ENCODE measurements around the gene ZNF845.
"Not testable (repeated sequence)": the region's sequence is repeated elsewhere in the genome, so short reads cannot be mapped to it uniquely, and the experiment has no call there.

The ZNF845 gene

GRCh38 chr19:53294786-53295441, 38.6 kb upstream of the ZNF845 start:
- H3K4me1 ChIP-seq (ENCODE audit: low read length) = no peaks in the 10 kb centered on the region
- no peak overlapping the region for H3K27ac ChIP-seq (ENCODE audit: low read length)
- TF ChIP-seq EZH2phosphoT487 (IDR thresholded peaks at IDR 0.05; ENCODE audit: low read length) (no peak), EZH2 (optimal IDR thresholded peaks at IDR 0.05; ENCODE audit: low read depth, low read length) (no peak)
- TF ChIP-seq, protein P1, sequence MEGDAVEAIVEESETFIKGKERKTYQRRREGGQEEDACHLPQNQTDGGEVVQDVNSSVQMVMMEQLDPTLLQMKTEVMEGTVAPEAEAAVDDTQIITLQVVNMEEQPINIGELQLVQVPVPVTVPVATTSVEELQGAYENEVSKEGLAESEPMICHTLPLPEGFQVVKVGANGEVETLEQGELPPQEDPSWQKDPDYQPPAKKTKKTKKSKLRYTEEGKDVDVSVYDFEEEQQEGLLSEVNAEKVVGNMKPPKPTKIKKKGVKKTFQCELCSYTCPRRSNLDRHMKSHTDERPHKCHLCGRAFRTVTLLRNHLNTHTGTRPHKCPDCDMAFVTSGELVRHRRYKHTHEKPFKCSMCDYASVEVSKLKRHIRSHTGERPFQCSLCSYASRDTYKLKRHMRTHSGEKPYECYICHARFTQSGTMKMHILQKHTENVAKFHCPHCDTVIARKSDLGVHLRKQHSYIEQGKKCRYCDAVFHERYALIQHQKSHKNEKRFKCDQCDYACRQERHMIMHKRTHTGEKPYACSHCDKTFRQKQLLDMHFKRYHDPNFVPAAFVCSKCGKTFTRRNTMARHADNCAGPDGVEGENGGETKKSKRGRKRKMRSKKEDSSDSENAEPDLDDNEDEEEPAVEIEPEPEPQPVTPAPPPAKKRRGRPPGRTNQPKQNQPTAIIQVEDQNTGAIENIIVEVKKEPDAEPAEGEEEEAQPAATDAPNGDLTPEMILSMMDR (IDR thresholded peaks at IDR 0.05; ENCODE audit: low read length) = no peak
- no peak overlapping the region for H3K4me2 ChIP-seq (ENCODE audit: low read depth, low read length)
- no peaks in the 10 kb centered on the region for H3K27me3 ChIP-seq (replicated peaks; ENCODE audit: insufficient read depth, low read length)
- no peak for DNase-seq
- H3K79me2 ChIP-seq (ENCODE audit: low read length) = no peaks in the 10 kb centered on the region
- H3K9me2 ChIP-seq (replicated peaks; ENCODE audit: insufficient read depth, low read length) = no peaks in the 10 kb centered on the region
- no peaks in the 10 kb centered on the region for H3K9me3 ChIP-seq (replicated peaks; ENCODE audit: insufficient read depth, low read length)
- H3K36me3 ChIP-seq (replicated peaks; ENCODE audit: insufficient read depth, low read length) = no peaks in the 10 kb centered on the region
- no peak overlapping the region for H3K4me3 ChIP-seq (ENCODE audit: low read length)
- H4K20me1 ChIP-seq (ENCODE audit: insufficient read depth, low read length) = no peaks in the 10 kb centered on the region
- no peaks in the 10 kb centered on the region for H3F3A ChIP-seq (ENCODE audit: insufficient read depth, low read length)
- no peak overlapping the region for H3K9ac ChIP-seq (ENCODE audit: low read length)
- no peak overlapping the region for H2AFZ ChIP-seq (ENCODE audit: low read length)

- H3K79me2 ChIP-seq (ENCODE audit: low read length); H3K4me2 ChIP-seq (ENCODE audit: low read depth, low read length); H3K9ac ChIP-seq (ENCODE audit: low read length); H3K27me3 ChIP-seq (replicated peaks; ENCODE audit: insufficient read depth, low read length); H3K4me3 ChIP-seq (ENCODE audit: low read length); DNase-seq; H4K20me1 ChIP-seq (ENCODE audit: insufficient read depth, low read length); H3K9me2 ChIP-seq (replicated peaks; ENCODE audit: insufficient read depth, low read length); H2AFZ ChIP-seq (ENCODE audit: low read length); H3K36me3 ChIP-seq (replicated peaks; ENCODE audit: insufficient read depth, low read length); H3F3A ChIP-seq (ENCODE audit: insufficient read depth, low read length); H3K27ac ChIP-seq (ENCODE audit: low read length); H3K9me3 ChIP-seq (replicated peaks; ENCODE audit: insufficient read depth, low read length); H3K4me1 ChIP-seq (ENCODE audit: low read length): not testable (repeated sequence)
These were observed 32.2 kb upstream of the ZNF845 start for GRCh38 chr19:53301341-53301740.

DNA sequence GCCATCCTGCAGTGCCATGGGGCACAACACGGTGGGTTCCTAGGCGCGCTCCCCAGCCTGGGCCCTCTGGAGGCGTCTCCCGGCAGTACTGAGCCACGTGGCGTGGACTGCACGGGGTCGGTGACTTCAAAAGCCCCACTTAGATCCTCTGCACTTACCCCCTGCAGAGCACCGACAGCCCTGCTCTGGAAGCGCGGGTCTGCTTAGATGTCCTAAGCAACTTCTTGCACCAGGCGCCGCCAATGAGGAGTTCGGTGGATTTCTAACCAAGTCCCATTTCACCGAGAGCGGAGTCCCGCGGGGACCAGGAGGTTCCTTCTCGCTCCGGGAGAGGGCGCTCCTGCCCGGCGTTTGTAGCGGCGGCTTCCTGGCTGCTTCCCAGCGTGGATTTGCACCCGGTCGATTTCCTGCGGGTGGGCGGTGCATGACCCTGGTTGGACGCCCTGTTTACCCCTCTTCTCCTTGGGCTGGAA, 25.2 kb upstream of the ZNF845 start:
- TF ChIP-seq EZH2phosphoT487 (IDR thresholded peaks at IDR 0.05; ENCODE audit: low read length) (no peak), EZH2 (optimal IDR thresholded peaks at IDR 0.05; ENCODE audit: low read depth, low read length) (no peak)
- TF ChIP-seq, protein P1 (IDR thresholded peaks at IDR 0.05; ENCODE audit: low read length) = no peak
- no peaks in the 10 kb centered on the region for H3K27me3 ChIP-seq (replicated peaks; ENCODE audit: insufficient read depth, low read length)
- H4K20me1 ChIP-seq (ENCODE audit: insufficient read depth, low read length) = no peaks in the 10 kb centered on the region
- H3F3A ChIP-seq (ENCODE audit: insufficient read depth, low read length) = no peaks in the 10 kb centered on the region
- no peak overlapping the region for H3K27ac ChIP-seq (ENCODE audit: low read length)
- H3K4me2 ChIP-seq (ENCODE audit: low read depth, low read length) = no peak overlapping the region
- no peak for DNase-seq
- no peaks in the 10 kb centered on the region for H3K4me1 ChIP-seq (ENCODE audit: low read length)
- H3K4me3 ChIP-seq (ENCODE audit: low read length) = no peak overlapping the region
- no peaks in the 10 kb centered on the region for H3K79me2 ChIP-seq (ENCODE audit: low read length)
- H3K9me3 ChIP-seq (replicated peaks; ENCODE audit: insufficient read depth, low read length) = no peaks in the 10 kb centered on the region
- H3K9me2 ChIP-seq (replicated peaks; ENCODE audit: insufficient read depth, low read length) = no peaks in the 10 kb centered on the region
- no peaks in the 10 kb centered on the region for H3K36me3 ChIP-seq (replicated peaks; ENCODE audit: insufficient read depth, low read length)
- H2AFZ ChIP-seq (ENCODE audit: low read length) = no peak overlapping the region
- H3K9ac ChIP-seq (ENCODE audit: low read length) = no peak overlapping the region

- Histone ChIP-seq H3K27me3 (replicated peaks; ENCODE audit: insufficient read depth, low read length) (no peaks in the 10 kb centered on the region), H3K4me1 (ENCODE audit: low read length) (no peaks in the 10 kb centered on the region), H3K79me2 (ENCODE audit: low read length) (no peaks in the 10 kb centered on the region), H2AFZ (ENCODE audit: low read length) (no peak overlapping the region), H3F3A (ENCODE audit: insufficient read depth, low read length) (no peaks in the 10 kb centered on the region), H3K4me2 (ENCODE audit: low read depth, low read length) (no peak overlapping the region), H3K9me2 (replicated peaks; ENCODE audit: insufficient read depth, low read length) (no peaks in the 10 kb centered on the region), H4K20me1 (ENCODE audit: insufficient read depth, low read length) (no peaks in the 10 kb centered on the region), H3K9ac (ENCODE audit: low read length) (no peak overlapping the region), H3K9me3 (replicated peaks; ENCODE audit: insufficient read depth, low read length) (no peaks in the 10 kb centered on the region), H3K4me3 (ENCODE audit: low read length) (no peak overlapping the region), H3K36me3 (replicated peaks; ENCODE audit: insufficient read depth, low read length) (no peaks in the 10 kb centered on the region), H3K27ac (ENCODE audit: low read length) (no peak overlapping the region)
- TF ChIP-seq EZH2 (optimal IDR thresholded peaks at IDR 0.05; ENCODE audit: low read depth, low read length) = no peak
- TF ChIP-seq EZH2phosphoT487 (IDR thresholded peaks at IDR 0.05; ENCODE audit: low read length) = no peak
- TF ChIP-seq, protein P1 (IDR thresholded peaks at IDR 0.05; ENCODE audit: low read length) = no peak
- DNase-seq = no peak
These were observed 22.5 kb upstream of the ZNF845 start for GRCh38 chr19:53311044-53311443.
